ENCODE data around the gene UBE2R2.
"Not testable (repeated sequence)": the region's sequence is repeated elsewhere in the genome, so short reads cannot be mapped to it uniquely, and the experiment has no call there.

The UBE2R2 gene

DNA sequence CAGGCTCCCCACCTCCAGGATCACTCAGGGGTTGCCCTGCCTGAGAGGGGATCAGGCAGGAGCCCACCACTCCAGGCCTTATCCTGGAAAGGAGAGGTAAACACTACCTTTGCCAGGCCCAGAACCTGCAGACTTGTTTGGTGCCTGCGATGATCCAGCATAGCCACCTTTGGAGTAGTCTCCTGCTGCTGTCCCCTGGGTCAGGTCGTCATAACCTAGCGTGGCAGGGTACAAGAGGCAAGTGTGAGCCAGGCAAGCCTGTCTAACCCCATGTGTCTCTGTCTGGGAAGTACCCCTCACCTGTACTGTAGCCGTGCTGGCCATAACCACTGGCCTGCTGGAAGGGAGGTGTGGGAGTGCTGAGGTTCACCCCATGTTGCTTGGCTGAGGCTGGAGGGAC lies 106.1 kb downstream of the UBE2R2 start:
- DNase-seq: no peak
- intact Hi-C loops (cut with DNase I): loop anchor here (10.0 kb wide), 2 partner anchors 108 to 122 kb away; partner anchors contain the start of genes UBAP2 and UBE2R2

DNA sequence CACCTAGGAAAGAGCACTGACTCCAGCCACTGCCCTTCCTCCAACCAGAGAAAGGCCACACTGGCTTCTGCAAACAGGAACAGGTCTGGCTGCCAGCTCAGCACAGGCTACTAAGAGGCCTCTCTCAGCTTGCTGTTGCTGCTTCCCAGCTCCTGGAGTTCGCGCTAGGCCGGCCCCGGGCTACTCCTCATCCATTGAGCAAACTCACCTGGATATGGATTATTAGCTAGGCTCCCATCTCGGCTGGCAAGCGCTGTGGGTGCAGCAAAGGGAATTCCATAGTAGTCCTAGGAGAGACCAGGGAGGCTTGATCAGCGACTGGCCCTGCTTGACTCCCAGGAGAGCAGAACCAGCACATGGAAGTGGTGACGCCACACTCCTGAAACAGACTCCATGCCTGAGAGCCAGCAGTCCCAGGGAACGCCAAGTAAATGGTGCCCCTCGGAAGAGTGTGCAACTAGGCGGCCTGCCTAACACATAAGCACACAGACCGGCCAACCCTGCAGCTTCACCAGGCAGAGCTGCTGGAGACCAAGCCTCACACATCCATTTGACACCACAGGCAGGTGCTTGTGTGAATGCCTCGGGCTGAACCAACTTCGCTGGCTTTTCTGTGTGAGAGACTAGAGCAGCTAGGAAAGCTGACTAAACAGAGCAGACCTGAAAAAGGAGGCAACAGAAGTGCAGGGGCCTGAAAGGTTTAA lies 107.2 kb downstream of the UBE2R2 start:
- intact Hi-C loops (cut with DNase I): loop anchor here (10.0 kb wide), 2 partner anchors 109 to 121 kb away; partner anchors contain the start of genes UBAP2 and UBE2R2
- peak in 1 of 10 donors; percentile 72 for DNase-seq

DNA sequence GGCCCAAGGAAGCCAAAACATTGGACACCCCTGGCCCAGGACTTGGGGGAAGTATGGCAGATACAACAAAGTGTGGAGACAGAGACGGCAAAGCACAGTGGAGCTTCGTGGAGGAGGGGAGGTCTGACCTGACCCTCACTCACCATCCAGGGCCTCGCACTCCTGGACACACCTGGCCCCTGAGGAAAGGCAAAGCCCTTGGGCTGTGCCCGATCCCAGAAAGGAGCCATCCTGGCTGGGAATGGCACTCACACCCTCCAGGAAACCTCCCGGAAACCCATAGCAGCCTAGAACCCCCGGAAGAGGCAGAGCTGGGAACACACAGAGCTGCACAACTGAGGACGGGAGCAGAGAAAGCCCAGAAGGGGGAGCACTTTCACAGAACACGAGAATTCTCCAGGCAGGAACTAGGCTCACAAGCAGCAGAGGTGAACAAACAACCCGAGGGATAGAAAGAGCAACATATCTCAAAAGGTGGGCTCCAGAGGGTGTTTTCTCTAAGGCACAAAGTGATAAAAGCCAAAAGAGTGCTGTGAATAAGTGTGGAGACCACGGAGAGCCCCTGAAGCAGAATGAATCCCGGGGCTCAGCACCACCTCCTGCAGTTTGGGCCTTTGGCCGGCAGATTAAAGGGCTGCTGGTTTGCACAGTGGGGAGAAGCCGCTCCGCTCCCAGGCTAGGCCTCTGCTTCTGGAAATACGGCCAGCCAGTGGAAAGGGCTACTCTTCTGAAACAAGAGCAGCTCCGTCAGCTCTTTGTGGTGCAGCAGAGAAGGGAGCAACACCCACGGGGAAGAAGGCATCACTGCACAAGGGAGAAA lies 108.2 kb downstream of the UBE2R2 start:
- intact Hi-C loops (cut with DNase I): loop anchor here (10.0 kb wide), 2 partner anchors 110 to 120 kb away; partner anchors contain the start of genes UBAP2 and UBE2R2
- DNase-seq: peak in 8 of 10 donors; percentile 31 to 90 (median 62)

DNA sequence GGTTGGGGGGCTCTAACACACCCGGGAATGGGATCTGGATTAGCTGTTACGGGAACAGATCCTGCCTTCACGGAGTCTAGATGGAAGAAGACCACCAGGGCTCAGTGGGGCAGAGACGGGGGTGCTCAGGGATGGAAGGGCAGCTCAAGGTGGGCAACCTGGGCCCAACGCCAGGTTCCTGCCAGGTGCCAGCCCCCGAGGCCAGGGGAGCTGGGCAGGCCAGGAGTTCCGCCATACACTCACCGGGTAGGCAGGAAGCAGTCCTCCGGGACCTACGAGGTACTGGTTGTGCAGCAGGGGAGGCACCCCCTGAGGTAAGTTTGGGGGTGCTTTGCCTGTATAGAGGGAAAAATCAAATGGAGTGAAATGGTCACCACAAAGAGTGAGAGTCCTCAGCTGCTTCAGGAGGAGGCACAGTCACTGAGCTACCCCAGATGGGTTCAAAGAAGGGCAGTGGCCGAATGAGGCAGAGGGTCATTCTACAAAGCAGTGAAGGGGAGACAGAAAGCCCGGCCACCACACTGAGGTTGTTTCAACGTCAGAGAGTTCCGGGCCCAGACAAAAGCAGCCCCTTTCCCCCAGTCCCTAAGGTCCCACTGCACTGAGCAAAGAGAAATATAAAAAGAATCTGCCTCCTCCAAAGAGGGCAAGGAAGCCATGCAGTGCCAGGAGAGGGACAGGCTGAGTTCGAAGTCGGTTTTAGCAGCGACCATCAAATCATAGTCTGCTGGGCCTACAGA lies 110.0 kb downstream of the UBE2R2 start:
- peak in 1 of 10 donors; percentile 70 for DNase-seq
- intact Hi-C loops (cut with DNase I): loop anchor here (1.0 to 10.0 kb wide), 3 partner anchors 112 to 147 kb away; partner anchors contain the start of genes UBAP2 and UBE2R2

DNA sequence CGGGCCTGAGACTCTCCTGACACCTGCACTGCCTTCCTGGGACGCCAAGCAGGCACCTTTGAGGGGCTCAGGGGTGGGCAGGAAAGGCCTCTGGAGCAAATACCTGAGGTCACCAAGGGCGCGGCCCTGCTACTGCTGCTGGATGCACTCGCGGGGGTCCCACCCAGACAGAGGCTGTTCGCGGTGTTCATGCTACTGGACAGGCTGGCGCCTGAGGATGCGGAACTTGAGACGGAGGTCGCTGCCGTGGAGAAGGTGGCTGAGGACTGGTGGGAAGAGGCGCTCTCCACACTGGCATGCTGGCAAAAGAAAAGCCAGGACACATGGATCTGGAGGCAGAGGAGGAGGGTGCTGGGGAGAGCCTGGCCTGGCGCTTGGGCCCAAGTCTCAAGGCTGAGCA lies 110.7 kb downstream of the UBE2R2 start:
- intact Hi-C loops (cut with DNase I): loop anchor here (10.0 kb wide), 2 partner anchors 113 to 117 kb away; partner anchors contain the start of genes UBAP2 and UBE2R2
- DNase-seq: peak in 2 of 10 donors; percentile 60 to 84

DNA sequence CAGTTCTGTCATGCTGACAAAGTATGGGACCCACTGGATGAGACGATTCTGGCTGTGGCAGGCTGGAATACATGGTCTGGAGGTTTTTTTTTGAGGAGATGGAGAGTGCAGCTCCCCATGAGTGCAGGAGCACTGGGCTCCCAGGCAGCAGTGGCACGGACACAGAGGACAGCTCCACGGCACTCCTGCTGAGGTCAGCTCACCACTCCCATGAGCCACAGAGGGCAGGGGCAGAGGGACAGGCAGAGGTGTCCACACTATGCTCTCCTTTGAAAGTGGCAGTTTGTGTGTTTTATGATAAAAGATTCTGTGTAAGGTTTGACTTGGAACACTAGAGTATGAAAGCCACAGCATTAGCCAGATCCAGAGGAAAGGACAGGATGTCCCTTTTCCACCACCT lies 114.4 kb downstream of the UBE2R2 start:
- intact Hi-C loops (cut with DNase I): no loop called here
- no peak for DNase-seq

DNA sequence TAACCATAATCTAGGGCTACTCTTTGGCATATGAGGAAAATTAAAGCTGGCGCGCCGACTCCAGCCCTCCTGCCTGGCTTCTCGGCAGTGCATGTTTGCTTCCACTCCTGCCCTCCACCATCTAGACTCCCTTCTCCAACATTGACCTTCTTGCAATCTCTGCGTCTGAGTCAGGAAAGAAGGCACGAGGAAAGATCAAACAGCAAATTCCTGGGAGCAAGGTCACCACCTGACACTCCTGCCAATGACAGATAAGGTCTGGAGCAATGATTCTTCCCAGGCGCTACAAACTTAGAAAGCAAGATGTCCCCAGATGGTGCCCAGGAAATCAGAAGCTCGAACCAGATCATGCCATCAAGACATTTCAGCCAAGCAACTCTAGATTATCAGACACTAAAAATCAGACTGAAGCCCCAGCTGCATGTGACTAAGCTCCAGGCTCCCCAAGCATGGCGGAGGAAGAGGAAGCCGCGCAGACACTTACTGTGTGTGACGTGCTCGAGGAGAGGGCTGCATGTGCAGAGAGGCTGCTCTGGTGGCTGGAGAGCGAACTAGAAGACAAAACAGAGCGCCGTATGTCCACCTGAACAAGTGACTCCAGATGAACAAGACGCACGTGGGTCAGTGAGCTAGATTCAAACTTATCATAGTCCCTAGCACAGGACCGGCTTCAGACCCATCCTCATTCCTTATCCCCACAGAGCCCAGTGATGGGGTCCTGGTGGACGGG lies 115.3 kb downstream of the UBE2R2 start:
- intact Hi-C loops (cut with DNase I): no loop called here
- no peak for DNase-seq

DNA sequence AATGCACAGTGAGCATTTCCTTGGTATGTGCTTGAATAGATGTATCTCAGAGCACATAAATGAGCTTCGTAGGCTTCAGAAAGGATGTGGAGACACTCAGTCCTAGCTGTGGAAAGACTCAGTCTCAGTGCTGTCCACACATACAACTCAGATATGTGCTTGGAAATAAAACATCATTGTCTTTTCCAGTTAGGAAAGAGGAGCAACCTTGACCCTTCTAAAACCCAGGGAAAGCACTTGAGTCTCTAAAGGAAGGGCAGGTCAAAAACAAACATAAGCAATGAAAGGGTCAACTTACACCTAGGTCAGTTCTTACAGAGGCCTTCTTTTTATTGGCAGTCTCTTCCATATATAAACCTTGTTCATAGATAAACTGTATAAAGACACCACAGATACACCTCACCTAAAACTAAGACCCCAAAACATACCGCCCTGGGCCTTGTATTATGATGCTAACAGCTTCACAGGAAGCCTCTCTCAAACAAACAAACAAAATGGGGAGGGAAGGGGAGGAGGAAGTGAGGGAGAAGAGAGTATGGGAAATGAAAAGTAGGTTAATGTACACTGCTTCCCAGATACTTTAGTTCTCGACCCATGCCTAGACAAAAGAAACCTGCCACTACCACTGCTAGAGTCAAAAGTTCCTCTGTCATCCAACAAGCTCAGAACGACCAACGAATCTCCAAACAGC lies 117.4 kb downstream of the UBE2R2 start:
- DNase-seq: no peak
- intact Hi-C loops (cut with DNase I): no loop called here

DNA sequence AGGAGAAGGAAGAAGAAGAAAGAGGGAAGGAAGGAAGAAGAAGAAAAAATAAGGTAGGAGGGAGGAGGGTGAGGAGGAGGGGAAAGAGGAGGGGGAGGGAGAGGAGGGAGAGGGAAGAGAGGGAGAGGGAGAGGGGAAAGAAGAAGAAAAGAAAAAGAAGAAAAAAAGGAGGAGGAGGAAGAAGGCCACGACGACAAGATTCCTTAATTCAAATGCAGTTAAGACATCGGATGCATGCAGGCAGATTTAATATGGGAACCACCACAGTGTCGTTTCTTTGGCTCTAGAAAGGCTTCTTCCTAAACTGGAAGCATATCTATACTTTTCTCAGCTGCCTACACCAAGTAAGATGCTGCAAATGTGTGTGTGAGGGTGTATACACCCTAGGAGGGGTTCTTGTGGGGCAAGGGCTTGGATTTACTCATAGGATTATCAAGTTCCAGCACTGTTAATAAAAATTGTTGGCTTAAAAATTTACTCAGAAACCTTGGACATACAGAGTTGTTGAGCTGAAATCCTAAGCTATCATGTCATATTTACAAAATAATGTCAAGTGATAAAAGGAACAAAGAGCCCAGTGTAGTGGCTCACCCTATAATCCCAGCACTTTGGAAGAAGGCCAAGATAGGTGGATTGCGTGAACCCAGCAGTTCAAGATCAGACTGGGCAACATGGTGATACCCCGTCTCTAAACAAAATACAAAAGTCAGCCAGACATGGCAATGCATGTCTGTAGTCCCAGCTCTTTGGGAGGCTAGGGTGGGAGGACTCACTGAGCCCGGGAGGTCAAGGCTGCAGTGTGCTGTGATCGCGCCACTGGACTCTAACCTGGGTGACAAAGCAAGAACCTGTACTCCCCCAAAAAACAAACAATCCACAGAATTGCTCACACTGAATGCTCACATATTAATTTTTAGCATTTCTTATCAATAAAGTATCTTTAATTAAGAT lies 123.2 kb downstream of the UBE2R2 start:
- intact Hi-C loops (cut with DNase I): no loop called here
- DNase-seq: no peak

DNA sequence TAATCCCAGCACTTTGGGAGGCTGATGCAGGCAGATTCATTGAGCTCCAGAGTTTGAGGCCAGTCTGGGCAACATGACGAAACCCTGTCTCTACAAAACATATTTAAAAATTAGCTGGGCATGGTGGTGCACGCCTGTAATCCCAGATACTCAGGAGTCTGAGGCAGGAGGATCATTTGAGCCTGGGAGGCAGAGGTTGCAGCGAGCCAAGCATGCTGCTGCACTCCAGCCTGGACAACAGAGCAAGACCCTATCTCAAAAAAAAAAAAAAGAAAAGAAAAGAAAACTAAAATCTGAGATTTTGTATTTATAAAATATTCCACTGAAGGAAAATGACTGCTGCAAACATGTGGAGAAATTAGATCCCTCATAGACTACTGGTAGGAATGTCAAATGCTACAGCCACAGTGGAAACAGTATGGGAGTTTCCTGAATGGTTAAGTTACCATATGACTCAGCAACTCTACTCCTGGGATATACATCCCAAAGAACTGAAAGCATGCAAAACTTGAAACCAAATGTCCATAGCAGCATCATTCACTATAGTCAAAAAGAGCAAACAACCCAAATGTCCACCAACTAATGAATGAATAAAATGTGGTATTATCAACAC lies 125.6 kb downstream of the UBE2R2 start:
- intact Hi-C loops (cut with DNase I): no loop called here
- DNase-seq: no peak

DNA sequence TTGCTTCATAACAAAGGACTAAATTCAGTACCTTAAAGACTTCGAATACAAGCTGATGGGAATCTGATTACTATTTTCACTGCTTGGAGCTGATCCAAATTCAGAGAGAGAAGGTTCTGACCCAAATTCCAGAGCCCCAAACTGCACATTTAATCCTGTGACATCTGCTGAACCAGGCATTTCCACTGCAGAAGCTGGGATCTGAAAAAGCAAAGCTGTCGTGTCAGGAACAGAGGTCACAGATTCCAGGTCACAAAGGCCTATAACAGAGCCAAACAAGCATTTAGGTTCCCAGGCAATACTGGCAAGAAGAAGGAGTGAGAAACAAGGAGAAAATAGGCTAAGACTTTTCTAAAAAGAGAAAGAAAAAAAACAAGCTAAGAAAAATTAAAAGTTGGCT lies 126.4 kb downstream of the UBE2R2 start:
- intact Hi-C loops (cut with DNase I): no loop called here
- no peak for DNase-seq

DNA sequence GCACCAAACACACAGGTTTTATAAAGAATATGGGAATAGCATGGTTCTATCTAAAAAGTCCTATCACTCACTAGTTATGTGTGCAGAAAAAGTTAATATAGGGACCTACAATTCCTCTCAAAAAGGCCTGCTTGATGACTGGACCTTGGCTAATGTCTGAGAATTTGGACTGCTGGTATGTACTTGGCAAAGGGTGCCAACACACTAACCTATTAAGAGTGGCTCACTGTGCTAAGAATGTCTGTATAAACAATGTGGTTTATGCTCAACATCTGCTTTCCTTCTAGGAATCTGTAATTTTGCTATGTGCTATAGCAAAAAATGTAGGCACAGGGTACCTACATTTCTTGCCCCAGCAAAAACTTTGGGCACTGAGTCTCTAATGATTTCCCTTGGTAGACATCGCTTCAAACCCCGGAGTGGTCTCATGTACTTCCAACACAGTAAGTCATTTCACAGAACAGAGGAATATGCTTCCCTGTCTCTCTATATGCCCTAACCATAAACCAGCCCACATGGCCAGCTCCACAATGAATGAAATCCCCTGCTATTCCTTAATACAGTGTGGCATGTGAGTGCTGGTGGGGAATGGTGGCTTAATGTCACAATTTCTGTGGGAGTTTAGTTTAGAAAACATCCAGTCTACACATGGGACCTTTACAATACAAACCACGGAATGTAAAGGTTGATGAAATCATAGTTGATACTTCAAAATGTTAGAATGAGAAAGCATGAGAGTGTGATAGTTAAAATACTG lies 130.0 kb downstream of the UBE2R2 start:
- intact Hi-C loops (cut with DNase I): no loop called here

DNA sequence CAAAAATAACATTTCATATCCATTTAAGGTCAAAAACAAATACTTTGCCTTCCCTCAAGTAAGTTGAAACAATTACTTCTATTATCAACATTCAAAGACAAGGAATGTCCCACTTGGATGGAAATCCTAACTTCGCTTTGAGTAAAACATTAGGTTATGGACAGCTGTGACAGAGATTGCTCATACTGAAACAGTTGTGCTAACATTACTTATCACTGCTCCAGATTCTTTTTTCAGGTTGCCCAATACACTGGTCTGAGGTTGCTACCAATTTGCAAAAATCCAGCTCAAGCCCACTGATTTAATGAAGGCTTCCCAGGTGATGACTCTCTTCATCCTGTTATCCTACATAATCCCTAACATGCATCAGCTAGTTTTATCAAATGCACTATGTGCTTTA lies 133.4 kb downstream of the UBE2R2 start:
- intact Hi-C loops (cut with DNase I): no loop called here

More for the DNA sequence above, 130.0 kb downstream of the UBE2R2 start:
- DNase-seq: no peak

DNA sequence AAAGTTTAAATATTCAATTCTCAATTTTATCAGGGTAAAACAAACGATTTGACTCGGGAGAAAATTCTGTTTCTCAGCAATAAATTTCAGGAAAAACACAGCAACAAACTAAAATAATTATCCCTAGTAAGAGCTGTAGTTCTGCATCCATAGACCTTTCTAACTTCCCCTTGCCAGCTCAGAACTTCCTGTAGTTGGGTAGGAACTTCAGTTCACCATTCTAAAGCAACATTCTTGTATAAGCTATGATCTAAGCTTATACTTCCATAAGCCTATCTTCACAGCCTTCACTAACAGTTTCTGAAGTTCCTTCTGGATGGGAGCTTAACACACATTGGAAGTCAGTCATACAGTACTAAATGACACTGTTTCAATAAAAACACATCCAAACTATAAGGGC lies 135.1 kb downstream of the UBE2R2 start:
- intact Hi-C loops (cut with DNase I): no loop called here
- no peak for DNase-seq

More for the DNA sequence above, 133.4 kb downstream of the UBE2R2 start:
- DNase-seq: no peak

DNA sequence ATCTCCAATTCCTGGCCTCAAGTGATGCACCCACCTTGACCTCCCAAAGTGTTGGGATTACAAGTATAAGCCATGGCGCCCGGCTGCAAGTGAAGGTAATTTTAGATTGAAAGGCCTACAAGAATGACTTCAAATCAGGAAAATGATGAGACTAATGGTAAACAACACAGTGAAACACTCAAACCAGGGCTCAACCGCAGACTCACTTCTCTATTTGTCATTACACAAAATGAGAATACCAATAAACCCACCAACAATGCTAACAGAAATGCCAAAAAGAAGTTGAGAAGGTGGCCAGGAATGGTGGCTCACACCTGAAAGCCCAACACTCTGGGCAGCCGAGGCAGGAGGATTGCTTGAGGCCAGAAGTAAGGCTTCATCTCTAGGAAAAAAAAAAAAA lies 139.6 kb downstream of the UBE2R2 start:
- DNase-seq: no peak
- intact Hi-C loops (cut with DNase I): no loop called here

DNA sequence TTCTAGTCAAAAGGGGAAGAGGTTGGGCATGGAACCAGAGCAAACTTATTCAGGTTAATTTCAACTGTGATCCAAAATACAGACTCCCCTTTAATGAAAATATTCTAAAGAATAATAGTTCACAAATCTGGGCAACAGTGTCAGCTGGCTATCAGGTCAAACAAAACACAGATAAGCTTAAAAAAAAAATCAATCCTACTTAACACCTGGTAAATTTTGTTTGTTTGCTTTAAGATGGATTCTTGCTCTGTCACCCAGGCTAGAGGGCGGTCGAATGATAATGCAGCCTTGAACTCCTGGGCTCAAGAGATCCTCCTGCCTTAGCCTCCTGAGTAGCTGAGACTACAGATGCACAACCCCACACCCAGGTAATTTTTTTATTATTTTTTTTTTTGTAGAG lies 142.8 kb downstream of the UBE2R2 start:
- intact Hi-C loops (cut with DNase I): no loop called here

DNA sequence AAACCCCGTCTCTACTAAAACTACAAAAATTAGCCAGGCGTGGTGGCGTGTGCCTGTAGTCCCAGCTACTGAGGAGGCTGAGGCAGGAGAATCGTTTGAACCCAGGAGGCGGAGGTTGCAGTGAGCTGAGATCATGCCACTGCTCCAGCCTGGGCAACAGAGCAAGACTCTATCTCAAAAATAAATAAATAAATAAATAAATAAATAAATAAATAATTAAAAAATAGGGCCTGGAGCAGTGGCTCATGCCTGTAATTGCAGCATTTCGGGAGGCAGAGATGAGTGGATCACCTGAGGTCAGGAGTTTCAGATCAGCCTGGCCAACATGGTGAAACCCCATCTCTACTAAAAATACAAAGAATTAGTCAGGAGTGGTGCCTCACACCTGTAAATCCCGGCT lies 145.5 kb downstream of the UBE2R2 start:
- DNase-seq; intact Hi-C loops (cut with DNase I): not testable (repeated sequence)

More for the DNA sequence above, 142.8 kb downstream of the UBE2R2 start:
- no peak for DNase-seq

All from posterior cingulate gyrus (tissue), 11 donors.